HAP-1 (cell line): ENCODE data around the gene IFNL2.
"Not testable (repeated sequence)": the region's sequence is repeated elsewhere in the genome, so short reads cannot be mapped to it uniquely, and the experiment has no call there.

Experiments used
- DNase-seq, 2 experiments: peaks; one replicate each; pipeline ENCODE4 v3.0.0-alpha.2; 2016 to 2020; ENCODE audit warnings: low spot score in 2 of 2
- H3K27me3 ChIP-seq: fragments of 250-450 bp; sonication (Bioruptor Pico); 2 replicates; pipeline ENCODE4 v1.5.1; 2020; ENCODE audit warnings: low read depth, mild to moderate bottlenecking, moderate library complexity
- H3K36me3 ChIP-seq: fragments of 250-450 bp; sonication (Bioruptor Pico); replicated peaks from 2 replicates; pipeline ENCODE4 v1.5.1; 2020; ENCODE audit warnings: mild to moderate bottlenecking
- H3K4me1 ChIP-seq: fragments of 250-450 bp; sonication (Bioruptor Pico); 2 replicates; pipeline ENCODE4 v1.5.1; 2020; ENCODE audit warnings: mild to moderate bottlenecking
- H3K4me3 ChIP-seq: fragments of 250-450 bp; sonication (Bioruptor Pico); 2 replicates; pipeline ENCODE4 v1.5.1; 2020; ENCODE audit warnings: mild to moderate bottlenecking, moderate library complexity
- H3K9me3 ChIP-seq: fragments of 250-450 bp; sonication (Bioruptor Pico); 2 replicates; pipeline ENCODE4 v1.5.1; 2020; ENCODE audit warnings: mild to moderate bottlenecking, moderate library complexity
- in situ Hi-C: fragments of 300-500 bp; cut with MboI; formaldehyde crosslinking; loops from 3 replicates; pipeline ENCODE4 v1.14.3; 2020; ENCODE audit warnings: low sequenced_read_pairs, inconsistent platforms, mixed read lengths

IFNL2 gene

GRCh38 chr19:39308531-39309304, 40.5 kb downstream of the IFNL2 start:
- Histone ChIP-seq H3K27me3 (no peaks in the 10 kb centered on the region), H3K4me1 (no peaks in the 10 kb centered on the region), H3K4me3 (no peak overlapping the region), H3K9me3 (no peaks in the 10 kb centered on the region), H3K36me3 (peaks cover 33% of the 10 kb centered on the region)
- DNase-seq, result peak in 1 of 2 experiments; percentile 59
- in situ Hi-C loops, result no loop called here

GRCh38 chr19:39309305-39309670, 41.1 kb downstream of the IFNL2 start:
- DNase-seq, H3K4me3 ChIP-seq, H3K9me3 ChIP-seq, H3K27me3 ChIP-seq, in situ Hi-C loops, H3K4me1 ChIP-seq: not testable (repeated sequence)
- H3K36me3 ChIP-seq, result peaks cover 39% of the 10 kb centered on the region

GRCh38 chr19:39310558-39311311, 42.5 kb downstream of the IFNL2 start:
- no peaks in the 10 kb centered on the region for H3K9me3 ChIP-seq
- in situ Hi-C loops, result no loop called here
- no peak for DNase-seq
- peaks cover 52% of the 10 kb centered on the region for H3K36me3 ChIP-seq
- no peaks in the 10 kb centered on the region for H3K27me3 ChIP-seq
- no peaks in the 10 kb centered on the region for H3K4me1 ChIP-seq
- H3K4me3 ChIP-seq, result no peak overlapping the region

- no peaks in the 10 kb centered on the region for H3K9me3 ChIP-seq
- peaks cover 52% of the 10 kb centered on the region for H3K36me3 ChIP-seq
- H3K27me3 ChIP-seq, result no peaks in the 10 kb centered on the region
- DNase-seq, result no peak
- no peak overlapping the region for H3K4me3 ChIP-seq
- no peaks in the 10 kb centered on the region for H3K4me1 ChIP-seq
- in situ Hi-C loops, result no loop called here
Measured at GRCh38 chr19:39314016-39314728, 46.0 kb downstream of the IFNL2 start.

GRCh38 chr19:39315933-39316332, 47.7 kb downstream of the IFNL2 start:
- in situ Hi-C loops, result no loop called here
- no peaks in the 10 kb centered on the region for H3K9me3 ChIP-seq
- no peaks in the 10 kb centered on the region for H3K4me1 ChIP-seq
- no peak overlapping the region for H3K4me3 ChIP-seq
- H3K27me3 ChIP-seq, result no peaks in the 10 kb centered on the region
- H3K36me3 ChIP-seq, result peaks cover 43% of the 10 kb centered on the region
- DNase-seq, result no peak

GRCh38 chr19:39316627-39317321, 48.6 kb downstream of the IFNL2 start:
- no peak overlapping the region for H3K4me3 ChIP-seq
- H3K27me3 ChIP-seq, result no peaks in the 10 kb centered on the region
- DNase-seq, result no peak
- H3K36me3 ChIP-seq, result peaks cover 39% of the 10 kb centered on the region
- H3K4me1 ChIP-seq, result no peaks in the 10 kb centered on the region
- no peaks in the 10 kb centered on the region for H3K9me3 ChIP-seq
- in situ Hi-C loops, result no loop called here

GRCh38 chr19:39317476-39317875, 49.3 kb downstream of the IFNL2 start:
- in situ Hi-C loops, result no loop called here
- H3K36me3 ChIP-seq, result peaks cover 34% of the 10 kb centered on the region
- no peak for DNase-seq
- H3K9me3 ChIP-seq, result no peaks in the 10 kb centered on the region
- H3K4me3 ChIP-seq, result no peak overlapping the region
- no peaks in the 10 kb centered on the region for H3K4me1 ChIP-seq
- no peaks in the 10 kb centered on the region for H3K27me3 ChIP-seq

- in situ Hi-C loops, result no loop called here
- peaks cover 30% of the 10 kb centered on the region for H3K36me3 ChIP-seq
- H3K9me3 ChIP-seq, result no peaks in the 10 kb centered on the region
- H3K4me1 ChIP-seq, result no peaks in the 10 kb centered on the region
- DNase-seq, result no peak
- H3K27me3 ChIP-seq, result no peaks in the 10 kb centered on the region
- no peak overlapping the region for H3K4me3 ChIP-seq
Measured at GRCh38 chr19:39318071-39318470, 49.9 kb downstream of the IFNL2 start.

GRCh38 chr19:39318690-39319089, 50.5 kb downstream of the IFNL2 start:
- H3K9me3 ChIP-seq, result no peaks in the 10 kb centered on the region
- H3K27me3 ChIP-seq, result no peaks in the 10 kb centered on the region
- no peaks in the 10 kb centered on the region for H3K4me1 ChIP-seq
- peaks cover 24% of the 10 kb centered on the region for H3K36me3 ChIP-seq
- no peak for DNase-seq
- no peak overlapping the region for H3K4me3 ChIP-seq
- in situ Hi-C loops, result no loop called here

- DNase-seq, result no peak
- no peaks in the 10 kb centered on the region for H3K27me3 ChIP-seq
- no peaks in the 10 kb centered on the region for H3K4me1 ChIP-seq
- no peaks in the 10 kb centered on the region for H3K9me3 ChIP-seq
- peak overlapping the region; percentile 66 for H3K4me3 ChIP-seq
- peaks cover 18% of the 10 kb centered on the region for H3K36me3 ChIP-seq
- in situ Hi-C loops, result no loop called here
Measured at GRCh38 chr19:39319098-39319891, 51.1 kb downstream of the IFNL2 start.
